AG08395 (cell line): ENCODE results near the gene TRIOBP.
"Not testable (repeated sequence)": the region's sequence is repeated elsewhere in the genome, so short reads cannot be mapped to it uniquely, and the experiment has no call there.

ENCODE experiments used
- DNase-seq: peaks from one replicate; pipeline ENCODE4 v3.0.0; 2012; ENCODE audit warnings: mixed read lengths, low spot score

TRIOBP gene

DNA sequence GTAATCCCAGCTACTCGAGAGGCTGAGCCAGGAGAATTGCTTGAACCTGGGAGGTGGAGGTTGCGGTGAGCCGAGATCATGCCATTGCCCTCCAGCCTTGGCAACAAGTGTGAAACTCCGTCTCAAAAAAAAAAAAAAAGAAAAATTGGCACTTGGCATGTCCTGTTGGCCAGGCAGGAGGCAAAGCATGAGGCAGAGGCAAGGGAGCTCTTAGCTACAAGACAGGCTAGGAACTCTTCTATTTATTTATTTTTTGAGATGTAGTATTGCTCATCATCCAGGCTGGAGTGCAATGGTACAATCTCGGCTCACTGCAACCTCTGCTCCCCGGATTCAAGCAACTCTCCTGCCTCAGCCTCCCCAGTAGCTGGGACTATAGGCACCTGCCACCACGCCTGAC, 2.7 kb upstream of the TRIOBP start:
- DNase-seq = not testable (repeated sequence)

DNA sequence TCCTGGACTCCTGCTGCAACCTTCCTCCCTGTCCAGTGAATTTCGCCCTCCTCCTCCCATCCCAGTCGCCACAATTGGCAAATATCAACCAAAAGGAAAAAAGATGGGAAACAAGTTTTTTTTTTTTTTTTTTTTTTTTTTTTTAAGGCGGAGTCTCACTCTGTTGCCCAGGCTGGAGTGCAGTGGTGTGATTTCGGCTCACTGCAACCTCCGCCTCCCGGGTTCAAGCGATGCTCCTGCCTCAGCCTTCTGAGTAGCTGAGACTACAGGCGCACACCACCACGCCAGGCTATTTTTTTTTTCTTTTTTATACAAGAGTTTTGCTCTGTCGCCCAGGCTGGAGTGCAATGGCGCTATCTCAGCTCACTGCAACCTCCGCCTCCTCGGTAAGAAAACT, 590 bp upstream of the TRIOBP start:
- not testable (repeated sequence) for DNase-seq

DNA sequence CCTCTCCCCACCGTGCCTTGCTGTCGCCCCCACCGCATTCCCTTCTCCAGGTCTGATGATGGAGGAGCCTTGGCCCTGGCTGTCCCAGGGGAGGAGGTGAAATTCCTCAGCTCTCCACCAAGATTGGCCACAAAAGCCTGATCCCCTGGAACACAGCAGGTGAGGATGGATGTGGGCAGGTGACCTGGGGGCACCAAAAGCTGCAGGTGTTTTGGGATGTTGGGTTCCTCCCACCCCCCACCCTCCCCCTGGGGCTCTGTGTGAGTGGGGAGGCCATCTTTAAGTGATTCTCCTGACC, 639 bp downstream of the TRIOBP start:
- no peak for DNase-seq

DNA sequence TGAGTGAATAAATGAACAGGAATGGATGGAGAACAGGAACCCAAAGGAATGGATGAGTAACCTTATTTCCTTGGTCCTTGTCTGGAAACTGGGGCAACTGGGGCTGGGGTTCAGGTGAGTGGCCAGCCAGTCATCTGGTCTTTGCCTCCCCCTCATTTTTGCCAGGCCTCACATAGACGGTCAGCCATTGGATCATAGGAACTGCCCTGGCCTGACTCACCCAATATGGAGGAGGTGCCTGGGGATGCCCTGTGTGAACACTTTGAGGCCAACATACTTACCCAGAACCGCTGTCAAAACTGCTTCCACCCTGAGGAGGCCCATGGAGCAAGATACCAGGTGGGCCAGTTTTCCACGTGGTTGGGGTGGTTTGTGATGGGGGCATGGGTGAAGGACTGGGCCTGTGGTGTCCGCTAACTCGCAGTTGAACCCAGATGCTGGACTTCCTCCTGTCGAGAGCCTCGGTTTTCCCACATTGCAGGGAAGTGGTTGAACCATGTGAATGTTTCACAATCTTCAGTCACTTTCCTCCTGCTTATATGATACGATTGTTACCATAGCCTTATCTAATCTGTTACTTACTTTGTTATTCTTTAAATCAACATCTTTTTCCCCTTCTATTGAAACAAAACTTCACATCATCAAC, 4.4 kb downstream of the TRIOBP start:
- no peak for DNase-seq

DNA sequence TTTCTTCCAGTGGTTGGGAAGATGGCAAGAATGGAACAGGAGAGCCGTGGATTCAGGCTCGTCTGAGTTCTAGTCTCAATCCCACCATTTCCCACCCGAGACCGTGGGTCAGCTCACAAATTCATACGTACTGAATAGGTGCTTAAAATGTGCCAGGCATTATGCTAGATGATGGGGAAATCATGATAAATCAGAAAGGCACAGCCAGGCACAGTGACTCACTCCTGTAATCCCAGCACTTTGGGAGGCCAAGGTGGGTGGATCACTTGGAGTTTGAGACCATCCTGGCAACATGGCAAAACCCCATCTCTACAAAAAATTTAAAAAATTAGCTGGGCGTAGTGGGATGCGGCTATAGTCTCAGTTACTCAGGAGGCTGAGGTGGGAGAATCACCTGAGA, 7.1 kb downstream of the TRIOBP start:
- no peak for DNase-seq

DNA sequence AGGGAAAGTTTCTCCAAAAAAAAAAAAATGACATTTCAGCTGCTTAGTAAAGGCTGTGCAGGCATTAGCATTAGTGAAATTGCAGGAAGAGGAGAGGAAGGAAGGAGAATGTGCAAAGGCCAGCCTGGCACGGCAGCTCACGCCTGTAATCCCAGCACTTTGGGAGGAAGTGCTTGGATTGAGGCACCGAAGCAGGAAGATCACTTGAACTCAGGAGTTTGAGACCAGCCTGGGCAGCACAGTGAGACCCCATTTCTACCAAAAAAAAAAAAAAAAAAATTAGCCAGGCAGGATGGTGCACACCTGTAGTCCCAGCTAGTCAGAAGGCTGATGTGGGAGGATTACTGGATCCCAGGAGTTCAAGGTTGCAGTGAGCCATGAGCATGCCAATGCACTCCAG, 7.8 kb downstream of the TRIOBP start:
- DNase-seq = no peak

DNA sequence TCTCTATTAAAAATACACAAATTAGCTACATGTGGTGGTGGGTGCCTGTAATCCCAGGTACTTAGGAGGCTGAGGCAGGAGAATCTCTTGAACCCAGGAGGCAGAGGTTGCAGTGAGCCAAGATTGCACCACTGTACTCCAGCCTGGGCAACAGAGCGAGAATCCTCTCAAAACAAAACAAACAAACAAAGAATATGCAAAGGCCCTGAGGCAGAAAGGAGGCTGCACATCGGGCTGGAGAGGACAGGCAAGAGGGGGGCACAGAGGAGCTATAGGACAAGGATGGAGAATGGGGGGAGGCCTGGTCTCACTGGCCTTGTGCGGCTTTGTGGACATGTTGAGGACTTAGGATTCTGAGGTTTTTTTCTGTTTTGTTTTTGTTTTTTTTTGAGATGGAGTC, 8.4 kb downstream of the TRIOBP start:
- no peak for DNase-seq

DNA sequence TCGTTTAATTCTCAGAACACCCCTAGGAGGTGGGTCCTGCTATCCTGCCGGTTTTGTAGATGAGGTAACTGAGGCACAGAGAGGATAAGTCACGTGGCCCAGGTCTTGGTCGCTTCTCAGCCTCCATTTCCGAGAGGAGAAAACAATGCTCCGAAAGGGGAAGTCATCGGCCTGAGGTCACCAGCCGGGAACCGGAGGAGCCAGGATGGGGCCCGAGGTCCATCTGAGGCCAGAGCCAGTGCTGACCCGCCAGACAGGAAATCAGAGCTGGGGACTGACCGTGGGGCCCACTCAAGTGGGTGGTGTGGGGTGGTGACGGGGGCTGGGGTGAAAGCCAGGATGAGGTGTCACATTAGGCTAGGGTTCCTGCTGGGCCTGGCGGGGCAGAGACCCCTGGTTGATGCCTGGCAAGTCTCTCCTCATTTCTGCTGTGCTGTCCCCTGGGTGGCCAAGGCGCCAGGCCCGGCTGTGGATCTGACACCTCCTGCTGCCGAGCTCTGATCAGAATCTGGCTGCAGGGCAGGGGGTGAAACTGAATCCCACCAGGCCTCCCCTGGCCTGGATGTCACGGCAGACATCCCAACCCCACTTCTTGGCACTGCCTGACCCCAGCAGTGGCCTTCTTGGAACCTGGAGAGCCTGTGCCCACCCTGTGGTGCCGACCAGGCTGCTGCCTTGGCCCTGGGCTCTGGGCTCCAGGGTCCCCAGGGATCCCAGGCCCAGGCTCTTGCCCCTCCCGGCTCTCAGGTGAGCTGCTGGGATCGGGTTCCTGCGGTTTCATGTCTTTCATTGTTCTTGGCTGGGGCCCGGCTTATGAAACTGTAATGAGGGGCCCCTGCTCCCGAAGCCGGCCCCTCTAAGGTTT, 12.0 kb downstream of the TRIOBP start:
- DNase-seq = no peak

DNA sequence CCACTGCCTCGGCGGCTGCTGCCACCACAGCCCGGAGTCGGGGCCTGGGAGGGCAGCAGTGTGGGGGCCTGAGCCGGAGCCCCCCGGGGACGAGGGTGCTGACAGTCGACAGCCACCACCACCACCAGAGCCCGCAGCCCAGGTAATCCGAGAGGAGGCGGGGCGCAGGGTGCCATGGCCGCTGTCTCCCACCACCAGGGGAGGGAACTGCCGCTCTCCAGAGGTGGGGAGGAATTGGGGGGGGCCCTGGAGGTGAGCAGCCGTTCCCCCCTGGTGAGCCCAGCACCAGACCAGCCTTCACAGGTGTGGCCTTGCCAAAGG, 12.6 kb downstream of the TRIOBP start:
- DNase-seq = no peak

DNA sequence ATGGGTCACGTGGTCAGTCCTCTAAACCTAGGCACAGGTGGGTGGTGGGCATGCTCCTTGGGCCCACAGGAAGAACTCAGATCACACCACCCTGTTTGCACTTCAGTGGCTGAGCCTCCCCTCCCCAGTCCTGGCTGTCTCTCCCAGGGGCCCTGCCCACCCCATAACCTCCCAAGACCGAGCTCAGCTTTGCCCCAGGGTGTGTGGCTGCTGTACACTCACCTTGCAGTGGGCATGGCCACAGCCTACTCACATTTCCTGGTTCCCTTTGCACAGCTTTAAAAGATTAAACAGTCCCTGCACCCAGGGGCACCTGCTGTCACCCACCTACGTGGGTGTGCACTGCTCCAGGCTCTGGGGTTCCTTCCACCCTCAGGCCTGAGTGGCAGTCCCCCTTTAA, 13.8 kb downstream of the TRIOBP start:
- DNase-seq = no peak

DNA sequence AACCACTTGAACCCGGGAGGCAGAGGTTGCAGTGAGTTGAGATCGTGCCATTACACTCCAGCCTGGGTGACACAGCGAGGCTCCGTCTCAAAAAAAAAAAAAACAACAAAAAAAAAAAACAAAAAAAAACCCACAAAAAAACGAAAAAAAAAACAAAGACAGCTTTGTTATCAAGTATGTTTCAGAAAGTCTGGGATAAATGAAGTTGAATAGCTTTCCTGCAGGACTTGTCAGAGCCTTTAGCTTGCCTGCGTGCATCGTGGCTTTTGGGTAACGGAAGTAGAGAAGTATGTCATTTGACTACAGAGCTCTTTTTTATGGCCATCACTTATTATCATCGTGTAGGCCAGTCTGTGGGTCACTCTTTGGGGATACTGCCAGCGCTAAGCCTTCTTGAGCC, 14.6 kb downstream of the TRIOBP start:
- no peak for DNase-seq

DNA sequence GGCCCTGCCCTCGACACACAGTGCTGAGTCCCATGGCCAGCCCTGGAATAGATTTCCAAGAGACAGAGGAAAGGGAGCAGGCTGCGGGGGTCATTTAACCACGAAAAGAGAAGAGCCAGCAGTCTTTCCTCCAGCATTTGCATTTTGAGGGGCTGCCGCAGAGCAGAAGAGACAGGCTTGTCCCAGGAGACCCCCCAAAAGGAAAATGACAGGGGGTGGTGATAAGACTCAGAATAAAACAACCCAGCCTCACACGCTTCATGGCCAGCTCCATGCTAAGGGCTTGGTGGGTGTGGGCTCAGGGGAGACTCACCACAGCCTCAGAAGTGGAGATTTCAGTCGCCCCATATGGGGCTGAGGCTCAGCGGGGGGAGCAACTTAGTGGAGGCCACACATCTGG, 16.9 kb downstream of the TRIOBP start:
- no peak for DNase-seq

DNA sequence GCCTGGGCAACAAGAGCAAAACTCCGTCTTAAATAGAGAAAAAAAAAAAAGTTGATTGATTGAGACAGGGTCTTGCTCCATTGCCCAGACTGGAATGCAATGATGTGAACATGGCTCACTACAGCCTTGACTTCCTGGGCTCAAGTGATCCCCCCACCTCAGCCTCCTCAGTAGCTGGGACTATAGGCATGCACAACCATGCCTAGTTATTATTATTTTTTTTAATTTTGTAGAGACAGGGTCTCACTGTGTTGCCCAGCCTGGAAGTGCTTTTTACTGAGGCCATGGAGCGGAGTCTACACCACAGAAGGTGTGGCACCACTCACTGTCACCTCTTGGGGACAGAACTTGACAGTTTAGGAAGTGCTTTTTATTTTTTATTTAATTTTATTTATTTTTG, 17.8 kb downstream of the TRIOBP start:
- DNase-seq = no peak

DNA sequence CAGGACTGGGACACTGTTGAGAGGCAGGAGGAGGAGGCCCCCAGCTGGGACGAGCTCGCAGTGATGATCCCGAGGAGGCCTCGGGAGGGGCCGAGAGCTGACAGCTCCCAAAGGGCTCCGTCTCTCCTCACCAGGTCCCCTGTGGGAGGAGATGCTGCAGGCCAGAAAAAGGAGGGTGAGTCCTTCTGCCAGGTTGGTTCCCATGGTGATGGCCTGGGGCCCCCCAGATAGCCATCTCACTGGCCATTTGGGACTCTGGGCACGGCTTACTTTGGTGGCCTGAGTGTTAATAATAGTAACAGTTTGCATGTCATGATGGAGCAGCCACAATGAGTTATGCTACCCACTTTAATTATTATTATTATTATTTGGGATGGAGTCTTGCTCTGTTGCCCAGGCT, 18.9 kb downstream of the TRIOBP start:
- no peak for DNase-seq

DNA sequence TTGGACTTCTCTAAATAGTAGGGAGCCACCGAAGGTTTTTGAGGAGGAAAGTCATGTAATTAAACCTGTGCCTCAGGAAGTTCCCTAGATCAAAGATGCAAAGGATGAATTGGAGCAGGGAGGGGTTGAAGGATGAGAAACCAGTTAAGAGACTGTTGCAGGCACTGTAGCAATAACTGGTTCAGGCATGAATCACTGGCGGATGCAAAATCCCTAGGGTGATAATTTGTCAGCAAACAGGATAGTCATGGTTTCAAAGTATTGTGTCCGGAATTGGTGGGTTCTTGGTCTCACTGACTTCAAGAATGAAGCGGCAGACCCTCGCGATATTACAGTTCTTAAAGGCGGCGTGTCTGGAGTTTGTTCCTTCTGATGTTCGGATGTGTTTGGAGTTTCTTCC, 19.9 kb downstream of the TRIOBP start:
- peak; percentile 81 for DNase-seq

DNA sequence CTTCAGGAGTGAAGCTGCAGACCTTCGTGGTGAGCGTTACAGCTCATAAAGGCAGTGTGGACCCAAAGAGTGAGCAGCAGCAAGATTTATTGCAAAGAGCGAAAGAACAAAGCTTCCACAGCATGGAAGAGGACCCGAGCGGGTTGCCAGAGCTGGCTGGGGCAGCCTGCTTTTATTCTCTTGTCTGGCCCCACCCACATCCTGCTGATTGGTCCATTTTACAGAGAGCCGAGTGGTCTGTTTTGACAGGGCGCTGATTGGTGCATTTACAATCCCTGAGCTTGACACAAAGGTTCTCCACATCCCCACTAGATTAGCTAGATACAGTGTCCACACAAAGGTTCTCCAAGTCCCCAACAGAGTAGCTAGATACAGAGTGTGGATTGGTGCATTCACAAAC, 20.4 kb downstream of the TRIOBP start:
- DNase-seq = not testable (repeated sequence)

DNA sequence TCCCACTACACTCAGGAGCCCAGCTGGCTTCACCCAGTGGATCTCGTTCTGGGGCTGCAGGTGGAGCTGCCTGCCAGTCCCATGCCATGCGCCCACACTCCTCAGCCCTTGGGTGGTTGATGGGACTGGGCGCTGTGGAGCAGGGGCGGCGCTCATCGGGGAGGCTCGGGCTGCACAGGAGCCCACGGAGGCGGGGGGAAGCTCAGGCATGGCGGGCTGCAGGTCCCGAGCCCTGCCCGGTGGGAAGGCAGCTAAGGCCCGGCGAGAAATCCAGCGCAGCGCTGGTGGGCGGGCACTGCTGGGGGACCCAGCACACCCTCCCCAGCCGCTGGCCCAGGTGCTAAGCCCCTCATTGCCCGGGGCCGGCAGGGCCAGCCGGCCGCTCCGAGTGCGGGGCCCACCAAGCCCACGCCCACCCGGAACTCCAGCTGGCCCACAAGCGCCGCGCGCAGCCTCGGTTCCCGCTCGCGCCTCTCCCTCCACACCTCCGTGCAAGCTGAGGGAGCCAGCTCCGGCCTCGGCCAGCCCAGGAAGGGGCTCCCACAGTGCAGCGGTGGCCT, 21.0 kb downstream of the TRIOBP start:
- not testable (repeated sequence) for DNase-seq

DNA sequence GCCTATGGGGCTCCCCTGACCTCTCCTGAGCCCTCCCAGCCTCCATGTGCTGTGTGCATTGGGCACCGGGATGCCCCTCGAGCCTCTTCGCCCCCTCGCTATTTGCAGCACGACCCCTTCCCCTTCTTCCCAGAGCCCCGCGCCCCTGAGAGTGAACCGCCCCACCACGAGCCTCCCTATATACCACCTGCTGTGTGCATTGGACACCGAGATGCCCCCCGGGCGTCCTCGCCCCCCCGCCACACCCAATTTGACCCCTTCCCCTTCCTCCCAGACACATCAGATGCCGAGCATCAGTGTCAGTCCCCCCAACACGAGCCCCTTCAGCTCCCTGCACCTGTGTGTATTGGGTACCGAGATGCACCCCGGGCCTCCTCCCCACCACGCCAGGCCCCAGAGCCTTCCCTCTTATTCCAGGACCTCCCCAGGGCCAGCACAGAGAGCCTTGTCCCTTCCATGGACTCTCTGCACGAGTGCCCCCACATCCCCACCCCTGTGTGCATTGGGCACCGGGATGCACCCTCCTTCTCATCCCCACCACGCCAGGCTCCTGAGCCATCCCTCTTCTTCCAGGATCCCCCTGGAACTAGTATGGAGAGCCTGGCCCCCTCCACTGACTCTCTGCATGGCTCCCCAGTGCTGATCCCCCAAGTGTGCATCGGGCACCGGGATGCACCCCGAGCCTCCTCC, 28.8 kb downstream of the TRIOBP start:
- no peak for DNase-seq

DNA sequence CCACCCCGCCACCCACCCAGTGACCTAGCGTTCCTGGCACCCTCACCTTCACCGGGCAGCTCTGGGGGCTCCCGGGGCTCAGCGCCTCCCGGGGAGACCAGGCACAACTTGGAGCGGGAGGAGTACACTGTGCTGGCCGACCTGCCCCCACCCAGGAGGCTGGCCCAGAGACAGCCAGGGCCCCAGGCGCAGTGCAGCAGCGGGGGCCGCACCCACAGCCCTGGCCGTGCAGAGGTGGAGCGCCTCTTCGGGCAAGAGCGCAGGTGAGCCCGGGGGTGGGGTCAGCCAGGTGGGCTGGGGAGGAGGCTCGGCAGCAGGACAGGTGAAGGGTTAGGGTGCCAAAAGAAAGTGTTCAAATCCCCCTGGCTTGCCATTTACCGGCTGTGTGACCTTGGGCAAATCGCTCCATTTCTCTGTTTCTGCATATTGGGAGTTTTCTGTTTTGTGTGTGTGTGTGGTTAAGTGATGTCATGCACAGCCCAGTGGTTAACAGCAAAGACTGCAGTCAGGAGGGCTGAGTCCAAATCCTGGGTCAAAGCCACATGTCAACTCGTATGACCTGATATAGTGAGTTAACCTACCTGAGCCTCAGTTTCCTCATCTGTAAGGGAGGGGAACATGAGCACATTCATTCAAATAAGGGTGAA, 29.5 kb downstream of the TRIOBP start:
- DNase-seq = peak; percentile 80

DNA sequence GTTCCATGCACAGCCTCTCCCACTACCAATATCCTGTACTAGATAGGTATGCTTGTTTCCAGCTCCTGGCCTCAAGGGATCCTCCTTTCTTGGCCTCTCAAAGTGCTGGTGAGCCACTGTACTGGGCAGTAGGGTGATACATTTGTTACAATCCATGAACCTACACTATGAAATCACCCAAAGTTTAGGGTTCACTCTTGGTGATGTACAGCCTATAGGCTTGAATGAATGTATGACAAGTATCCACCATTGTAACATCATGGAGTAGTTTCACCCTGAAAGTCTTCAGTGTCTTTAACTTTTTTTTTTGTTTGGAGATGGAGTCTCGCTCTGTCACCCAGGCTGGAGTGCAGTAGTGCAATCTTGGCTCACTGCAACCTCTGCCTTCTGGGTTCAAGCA, 31.8 kb downstream of the TRIOBP start:
- no peak for DNase-seq

DNA sequence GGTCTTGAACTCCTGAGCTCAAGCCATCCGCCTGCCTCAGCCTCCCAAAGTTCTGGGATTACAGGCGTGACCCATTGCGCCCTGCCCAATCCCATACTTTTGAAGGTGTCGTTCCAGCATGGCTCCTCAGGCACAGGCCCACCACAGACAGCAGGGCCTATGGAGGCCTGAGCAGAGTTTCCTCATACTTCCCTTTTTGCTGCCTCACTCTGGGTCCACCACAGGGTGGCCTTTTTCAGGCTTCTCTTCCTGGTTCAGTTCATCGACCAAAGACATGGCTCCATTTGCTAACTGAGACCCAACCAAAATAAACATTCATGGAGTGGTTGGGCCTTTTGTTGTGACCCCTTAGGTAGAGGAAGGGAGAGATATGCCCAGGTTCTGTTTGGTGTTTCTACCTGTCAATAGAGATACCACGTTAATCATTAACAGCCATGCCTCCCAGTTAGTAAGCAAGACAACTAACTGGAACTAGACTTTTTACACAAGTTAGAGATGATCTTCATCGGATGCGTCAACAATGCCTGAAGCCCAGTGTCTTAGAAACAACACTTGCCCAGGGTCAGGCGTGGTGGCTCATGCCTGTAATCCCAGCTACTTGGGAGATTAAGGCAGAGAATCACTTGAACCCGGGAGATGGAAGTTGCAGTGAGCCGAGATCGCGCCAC, 35.1 kb downstream of the TRIOBP start:
- no peak for DNase-seq
